ENCODE results near the gene DVL3.

DNA sequence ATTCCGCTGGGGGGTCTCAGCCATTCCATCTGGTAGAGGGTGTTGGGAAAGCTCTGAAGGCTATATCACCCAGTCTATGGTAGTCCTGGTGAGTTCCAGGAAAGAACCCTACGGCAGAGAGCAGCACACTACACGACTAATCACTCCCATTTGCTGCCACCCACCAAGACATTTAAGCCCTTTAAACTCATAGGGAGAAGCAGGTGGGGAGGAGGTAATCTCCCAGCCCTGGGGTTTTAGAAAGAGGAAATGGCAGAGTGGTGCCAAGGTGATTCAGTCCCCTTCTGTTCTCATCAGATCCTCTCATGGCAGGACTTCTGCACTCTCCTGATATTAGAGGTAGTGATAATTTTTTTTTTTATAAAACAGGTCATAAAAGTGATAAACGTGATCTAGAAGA, 63.6 kb downstream of the DVL3 start:
- TF ChIP-seq, protein P1, sequence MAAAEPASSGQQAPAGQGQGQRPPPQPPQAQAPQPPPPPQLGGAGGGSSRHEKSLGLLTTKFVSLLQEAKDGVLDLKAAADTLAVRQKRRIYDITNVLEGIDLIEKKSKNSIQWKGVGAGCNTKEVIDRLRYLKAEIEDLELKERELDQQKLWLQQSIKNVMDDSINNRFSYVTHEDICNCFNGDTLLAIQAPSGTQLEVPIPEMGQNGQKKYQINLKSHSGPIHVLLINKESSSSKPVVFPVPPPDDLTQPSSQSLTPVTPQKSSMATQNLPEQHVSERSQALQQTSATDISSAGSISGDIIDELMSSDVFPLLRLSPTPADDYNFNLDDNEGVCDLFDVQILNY (CRISPR knock-in tag; IDR thresholded peaks at IDR 0.05), result no peak
- TF ChIP-seq, protein P2, sequence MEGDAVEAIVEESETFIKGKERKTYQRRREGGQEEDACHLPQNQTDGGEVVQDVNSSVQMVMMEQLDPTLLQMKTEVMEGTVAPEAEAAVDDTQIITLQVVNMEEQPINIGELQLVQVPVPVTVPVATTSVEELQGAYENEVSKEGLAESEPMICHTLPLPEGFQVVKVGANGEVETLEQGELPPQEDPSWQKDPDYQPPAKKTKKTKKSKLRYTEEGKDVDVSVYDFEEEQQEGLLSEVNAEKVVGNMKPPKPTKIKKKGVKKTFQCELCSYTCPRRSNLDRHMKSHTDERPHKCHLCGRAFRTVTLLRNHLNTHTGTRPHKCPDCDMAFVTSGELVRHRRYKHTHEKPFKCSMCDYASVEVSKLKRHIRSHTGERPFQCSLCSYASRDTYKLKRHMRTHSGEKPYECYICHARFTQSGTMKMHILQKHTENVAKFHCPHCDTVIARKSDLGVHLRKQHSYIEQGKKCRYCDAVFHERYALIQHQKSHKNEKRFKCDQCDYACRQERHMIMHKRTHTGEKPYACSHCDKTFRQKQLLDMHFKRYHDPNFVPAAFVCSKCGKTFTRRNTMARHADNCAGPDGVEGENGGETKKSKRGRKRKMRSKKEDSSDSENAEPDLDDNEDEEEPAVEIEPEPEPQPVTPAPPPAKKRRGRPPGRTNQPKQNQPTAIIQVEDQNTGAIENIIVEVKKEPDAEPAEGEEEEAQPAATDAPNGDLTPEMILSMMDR (IDR thresholded peaks at IDR 0.05), result no peak
- TF ChIP-seq ZNF232 (CRISPR knock-in tag; IDR thresholded peaks at IDR 0.05) (no peak), FOXJ3 (CRISPR knock-in tag; IDR thresholded peaks at IDR 0.05; ENCODE audit: borderline replicate concordance) (no peak), NR3C1 (CRISPR knock-in tag; conservative IDR thresholded peaks at IDR 0.05; ENCODE audit: low read depth) (no peak), SP1 (CRISPR knock-in tag; conservative IDR thresholded peaks at IDR 0.05) (no peak), ZNF138 (CRISPR knock-in tag; conservative IDR thresholded peaks at IDR 0.05) (no peak)

Data from WTC11 (cell line).